Eye (tissue), 1 donor: ENCODE data around the gene NAV2.
A peak's percentile ranks its signal among the peaks of the same experiment; 100 is the strongest.

Experiments
- DNase-seq: peaks from one replicate; pipeline ENCODE4 v3.0.0-alpha.2; 2015

NAV2 gene

DNA sequence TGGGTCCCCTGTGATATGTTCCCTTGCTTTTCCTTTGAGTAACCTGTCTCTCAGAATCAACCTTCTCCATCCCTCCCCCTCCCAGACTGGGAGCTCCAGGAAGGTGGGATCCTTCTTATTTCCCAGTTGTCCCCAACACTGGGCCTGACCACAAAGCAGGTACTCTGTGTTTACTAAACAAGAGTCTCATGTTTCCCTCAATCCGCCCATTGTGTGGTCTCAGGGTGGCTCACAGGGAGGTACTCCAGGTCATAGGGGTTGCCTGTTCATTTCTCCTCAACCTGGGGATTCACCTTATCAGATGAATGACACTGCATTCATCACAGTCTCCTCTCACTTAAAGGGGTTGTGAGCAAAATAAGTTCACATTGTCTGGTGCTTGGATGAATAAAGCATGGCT lies 26.4 kb upstream of the NAV2 start:
- DNase-seq: no peak

- no peak for DNase-seq
These were observed 25.2 kb upstream of the NAV2 start for GRCh38 chr11:19687392-19687791.

GRCh38 chr11:19689281-19690000 lies 23.2 kb upstream of the NAV2 start:
- DNase-seq: no peak

DNA sequence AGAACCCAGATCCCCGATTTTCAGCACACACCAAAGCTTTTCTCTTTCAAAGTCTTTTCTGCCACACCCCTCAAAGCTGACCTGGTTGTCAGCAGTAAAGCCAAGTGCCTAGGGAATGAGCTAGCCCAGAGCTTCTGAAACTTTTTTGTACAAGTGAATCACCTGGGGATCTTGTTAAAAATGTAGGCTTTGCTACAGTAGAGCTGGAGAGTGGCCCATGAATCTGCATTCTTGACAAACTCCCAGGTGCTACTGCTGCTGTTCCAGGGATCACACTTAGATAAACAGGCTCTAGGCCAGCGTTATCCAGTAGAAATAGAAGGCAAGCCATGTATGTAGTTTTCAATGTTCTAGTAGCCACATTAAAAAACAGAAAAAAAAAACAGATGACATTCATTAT lies 21.8 kb upstream of the NAV2 start:
- no peak for DNase-seq

DNA sequence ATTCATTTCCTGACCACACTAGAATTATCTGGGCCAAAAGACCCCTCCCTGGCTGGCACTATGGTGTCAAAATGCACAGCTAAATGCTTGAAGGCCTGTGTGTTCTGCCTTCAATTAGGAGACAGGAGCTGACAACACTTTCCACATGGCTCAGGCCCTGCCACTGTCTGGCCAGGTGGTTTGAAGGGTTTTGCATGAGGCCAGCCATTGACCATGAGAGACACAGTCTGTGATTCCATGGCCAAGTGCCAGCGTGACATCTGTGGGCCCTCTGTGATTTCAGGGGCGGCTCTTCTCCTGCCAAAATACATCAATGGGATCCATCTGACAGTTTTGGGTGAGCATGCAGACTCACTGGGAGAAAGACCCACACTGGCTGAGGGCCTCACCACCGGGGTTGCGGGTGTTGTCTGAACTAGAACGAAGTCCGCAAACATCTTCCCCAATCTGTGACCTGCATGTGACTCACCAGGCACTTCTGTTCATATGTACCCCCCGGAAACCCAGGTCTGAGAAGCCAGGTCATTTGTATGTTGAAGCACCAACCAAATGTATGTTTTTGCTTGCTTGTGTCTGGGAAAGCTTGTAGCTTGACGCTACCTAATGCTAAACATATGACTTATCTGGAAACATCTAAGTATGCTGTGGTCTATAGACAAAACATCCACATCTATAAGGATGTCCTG lies 20.7 kb upstream of the NAV2 start:
- no peak for DNase-seq

DNA sequence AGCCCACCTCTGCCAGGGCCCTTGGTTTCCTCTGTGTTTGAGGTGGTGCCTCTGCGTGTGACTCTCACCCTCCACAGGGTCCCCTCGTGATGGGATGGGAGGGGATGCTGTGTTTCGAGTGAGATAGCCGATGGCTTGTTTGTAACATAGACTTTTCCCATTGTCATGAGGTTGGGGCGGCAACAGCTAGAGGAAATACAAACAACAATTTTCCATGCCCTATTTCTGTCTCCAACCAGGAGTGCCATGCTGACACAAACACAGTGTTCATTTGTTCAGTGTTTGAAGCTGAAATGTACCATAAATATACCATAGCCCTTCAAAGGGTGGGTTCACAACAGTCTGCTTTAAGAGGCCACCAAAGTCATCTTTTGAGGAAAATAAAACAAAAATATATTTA lies 19.5 kb upstream of the NAV2 start:
- DNase-seq: no peak

- no peak for DNase-seq
These were observed 17.8 kb upstream of the NAV2 start for GRCh38 chr11:19694796-19695345.

- no peak for DNase-seq
These were observed 16.6 kb upstream of the NAV2 start for GRCh38 chr11:19696073-19696472.

DNA sequence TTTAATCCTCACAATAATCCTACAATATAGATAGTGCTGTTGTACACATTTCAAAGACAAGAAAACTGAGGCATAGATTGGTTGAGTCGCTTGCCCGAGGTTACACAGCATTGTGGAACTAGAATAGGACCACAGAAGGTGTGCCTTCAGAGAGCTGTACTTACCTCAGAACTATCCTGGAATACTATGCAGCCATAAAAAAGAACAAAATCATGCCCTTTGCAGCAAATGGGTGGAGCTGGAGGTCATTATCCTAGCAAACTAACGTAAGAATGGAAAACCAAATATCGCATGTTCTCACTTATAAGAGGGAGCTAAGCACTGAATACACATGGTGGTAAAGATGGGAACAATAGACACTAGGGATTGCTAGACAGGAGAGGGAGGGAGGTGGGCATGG lies 15.7 kb upstream of the NAV2 start:
- no peak for DNase-seq

DNA sequence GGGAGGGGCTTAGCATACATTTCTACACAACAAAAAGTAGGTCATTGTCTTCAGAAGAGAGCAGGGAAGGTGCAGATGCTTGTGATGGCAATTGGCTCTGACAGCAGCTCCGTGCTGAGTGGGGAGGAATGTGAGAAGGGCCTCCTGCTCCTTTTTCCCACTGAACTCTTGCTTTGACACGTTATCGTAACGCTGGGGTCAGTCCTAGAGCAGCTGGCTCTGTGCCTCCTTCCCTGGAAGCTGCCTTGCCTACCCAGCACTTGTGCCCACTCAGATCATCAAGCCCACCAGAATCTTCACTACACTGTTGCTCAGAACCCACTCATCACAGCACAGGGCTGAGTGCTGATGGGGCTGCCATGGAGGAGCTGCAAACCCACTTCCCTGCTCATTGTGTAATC lies 14.9 kb upstream of the NAV2 start:
- DNase-seq: peak; percentile 95

GRCh38 chr11:19698493-19699292 lies 13.9 kb upstream of the NAV2 start:
- DNase-seq: no peak

GRCh38 chr11:19701421-19701820 lies 11.2 kb upstream of the NAV2 start:
- no peak for DNase-seq

- DNase-seq: no peak
These were observed 10.0 kb upstream of the NAV2 start for GRCh38 chr11:19702620-19703019.

GRCh38 chr11:19703211-19703610 lies 9.4 kb upstream of the NAV2 start:
- no peak for DNase-seq

- no peak for DNase-seq
These were observed 8.4 kb upstream of the NAV2 start for GRCh38 chr11:19704213-19704612.

- no peak for DNase-seq
These were observed 6.7 kb upstream of the NAV2 start for GRCh38 chr11:19705936-19706335.

DNA sequence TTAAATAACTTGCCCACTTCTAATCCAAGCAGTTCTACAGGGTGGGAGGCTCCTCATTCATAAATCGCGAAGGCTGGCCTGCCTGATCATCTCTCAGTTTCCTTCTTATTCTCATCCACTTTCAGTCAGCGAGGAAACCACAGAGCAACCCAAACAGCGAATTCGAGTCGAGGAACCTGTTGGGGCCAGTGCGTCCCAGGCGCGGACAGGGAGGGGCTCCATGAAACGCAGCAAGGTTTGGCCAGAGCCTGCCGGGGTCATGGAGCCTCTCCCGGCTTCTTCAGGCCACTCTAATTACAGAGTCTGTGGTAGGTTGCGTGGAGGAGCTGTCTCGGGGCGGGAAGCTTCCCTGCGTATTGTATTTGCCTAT lies 741 bp upstream of the NAV2 start:
- no peak for DNase-seq

DNA sequence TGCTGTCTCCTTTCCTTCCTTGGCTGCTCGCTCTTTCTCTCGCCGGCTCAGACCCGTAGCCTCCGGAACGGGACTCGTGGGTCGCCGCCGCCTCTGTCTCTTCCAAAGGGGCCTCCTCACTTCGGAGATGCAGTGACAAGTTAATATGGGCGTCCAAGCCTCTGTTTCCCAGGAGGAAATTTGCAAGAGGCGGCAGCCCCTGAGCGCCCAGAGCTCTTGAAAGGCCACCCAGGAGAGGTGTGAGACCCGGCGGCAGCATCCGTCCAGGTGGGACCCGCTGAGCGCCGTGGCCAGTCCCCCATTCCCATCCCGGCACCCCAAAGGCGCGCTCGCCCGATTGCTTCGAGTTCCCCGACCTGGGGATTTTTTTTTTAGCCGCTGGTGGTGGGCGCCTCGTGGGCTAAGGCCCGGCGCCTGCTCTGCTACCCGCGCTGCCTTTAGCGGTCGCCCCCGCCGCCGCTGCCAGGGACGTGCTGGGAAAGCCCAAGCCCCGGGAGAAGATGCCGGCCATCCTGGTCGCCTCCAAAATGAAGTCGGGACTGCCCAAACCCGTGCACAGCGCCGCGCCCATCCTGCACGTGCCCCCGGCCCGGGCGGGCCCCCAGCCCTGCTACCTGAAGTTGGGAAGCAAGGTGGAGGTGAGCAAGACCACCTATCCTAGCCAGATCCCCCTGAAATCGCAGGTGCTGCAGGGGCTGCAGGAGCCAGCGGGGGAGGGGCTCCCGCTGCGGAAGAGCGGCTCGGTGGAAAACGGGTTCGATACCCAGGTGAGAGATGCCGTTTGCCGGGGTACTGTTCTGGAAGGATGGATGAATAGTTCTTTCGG lies 772 bp downstream of the NAV2 start:
- DNase-seq: peak; percentile 74

DNA sequence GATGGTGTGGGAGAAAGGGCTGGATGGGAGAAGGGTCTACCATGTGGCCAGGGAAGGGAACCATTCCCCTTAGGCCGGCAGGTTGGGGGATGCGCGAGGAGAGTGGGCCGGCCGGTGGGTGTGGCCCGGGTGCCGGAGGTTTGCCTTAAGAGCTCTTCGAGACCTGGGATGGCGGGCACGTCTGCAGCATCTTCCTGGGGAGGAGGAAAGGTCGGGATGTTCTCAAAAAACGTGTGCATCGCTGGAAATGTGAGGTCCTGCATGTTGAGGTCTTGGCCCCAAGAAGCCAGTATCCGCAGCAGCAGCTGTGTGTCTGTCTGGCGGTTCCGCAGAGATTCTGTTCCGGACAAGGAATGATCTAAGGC lies 1.4 kb downstream of the NAV2 start:
- DNase-seq: peak; percentile 63

DNA sequence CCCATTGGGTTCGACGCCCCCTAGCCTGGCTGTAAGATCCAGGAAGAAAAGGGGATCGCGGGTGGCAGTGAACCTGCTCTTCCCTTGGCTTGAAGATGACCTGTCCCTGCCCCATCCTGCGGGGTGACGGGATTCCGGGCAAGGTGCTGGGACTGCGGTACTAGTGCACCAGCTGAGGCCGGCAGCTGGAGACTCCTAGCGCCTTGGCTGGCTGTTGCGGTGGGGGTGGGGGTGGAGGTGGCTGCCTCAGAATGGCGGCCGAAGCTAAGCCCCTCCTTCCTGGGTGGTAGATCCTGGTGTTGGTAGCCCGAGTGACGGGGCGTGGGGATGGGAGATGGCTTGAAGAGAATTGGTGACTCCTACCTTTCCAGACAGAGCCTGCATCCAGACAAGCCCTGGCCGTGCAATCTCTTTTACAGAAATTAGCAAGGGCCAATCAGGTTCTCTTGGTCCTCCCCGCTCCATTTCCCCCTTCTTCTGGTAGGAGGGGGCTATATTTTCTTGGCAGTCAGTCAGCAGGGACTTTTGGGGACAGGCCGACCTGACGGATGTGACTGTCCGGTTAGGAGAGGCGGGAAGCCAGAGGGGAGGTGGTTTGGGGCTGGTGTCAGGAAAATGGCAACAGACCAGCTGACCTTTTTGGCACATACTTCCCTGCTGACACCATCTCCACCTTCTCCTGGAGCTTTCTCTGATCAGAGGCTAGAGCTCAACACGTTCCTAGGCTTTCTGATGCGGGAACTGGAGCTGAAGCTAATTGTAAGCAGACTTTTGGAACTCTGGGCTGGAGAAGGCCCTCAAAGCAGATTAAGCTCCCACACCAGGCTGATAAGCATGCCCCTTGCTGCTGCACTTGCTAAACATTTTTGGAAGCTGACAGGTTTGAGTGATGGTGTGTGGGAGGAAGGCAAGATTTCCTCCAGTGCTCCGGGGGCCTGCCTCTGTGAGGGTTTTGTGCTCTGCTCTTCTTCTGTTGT lies 2.0 kb downstream of the NAV2 start:
- peak; percentile 61 for DNase-seq

DNA sequence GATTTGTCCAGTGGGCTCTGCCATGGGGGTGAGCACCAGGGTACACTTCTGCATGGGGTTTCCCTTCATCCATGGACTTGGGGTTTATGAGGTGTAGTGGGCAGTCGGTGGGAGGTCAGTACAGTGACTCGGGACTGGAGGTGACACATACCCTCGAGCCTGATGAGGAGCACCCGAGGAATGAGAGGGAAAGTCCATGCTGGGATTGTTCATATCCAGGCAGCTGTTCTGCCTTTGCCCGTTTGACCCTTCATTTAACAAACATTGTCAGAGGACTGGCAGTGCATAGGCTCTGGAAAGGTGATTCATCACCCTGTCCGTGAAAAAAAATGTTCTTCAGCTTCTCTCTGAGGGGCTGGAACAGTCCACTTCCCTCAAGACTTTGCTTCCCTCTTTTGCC lies 2.7 kb downstream of the NAV2 start:
- DNase-seq: no peak

- no peak for DNase-seq
These were observed 5.4 kb downstream of the NAV2 start for GRCh38 chr11:19718051-19718450.
